ENCODE results near the gene TNFRSF6B.

Gene TNFRSF6B

DNA sequence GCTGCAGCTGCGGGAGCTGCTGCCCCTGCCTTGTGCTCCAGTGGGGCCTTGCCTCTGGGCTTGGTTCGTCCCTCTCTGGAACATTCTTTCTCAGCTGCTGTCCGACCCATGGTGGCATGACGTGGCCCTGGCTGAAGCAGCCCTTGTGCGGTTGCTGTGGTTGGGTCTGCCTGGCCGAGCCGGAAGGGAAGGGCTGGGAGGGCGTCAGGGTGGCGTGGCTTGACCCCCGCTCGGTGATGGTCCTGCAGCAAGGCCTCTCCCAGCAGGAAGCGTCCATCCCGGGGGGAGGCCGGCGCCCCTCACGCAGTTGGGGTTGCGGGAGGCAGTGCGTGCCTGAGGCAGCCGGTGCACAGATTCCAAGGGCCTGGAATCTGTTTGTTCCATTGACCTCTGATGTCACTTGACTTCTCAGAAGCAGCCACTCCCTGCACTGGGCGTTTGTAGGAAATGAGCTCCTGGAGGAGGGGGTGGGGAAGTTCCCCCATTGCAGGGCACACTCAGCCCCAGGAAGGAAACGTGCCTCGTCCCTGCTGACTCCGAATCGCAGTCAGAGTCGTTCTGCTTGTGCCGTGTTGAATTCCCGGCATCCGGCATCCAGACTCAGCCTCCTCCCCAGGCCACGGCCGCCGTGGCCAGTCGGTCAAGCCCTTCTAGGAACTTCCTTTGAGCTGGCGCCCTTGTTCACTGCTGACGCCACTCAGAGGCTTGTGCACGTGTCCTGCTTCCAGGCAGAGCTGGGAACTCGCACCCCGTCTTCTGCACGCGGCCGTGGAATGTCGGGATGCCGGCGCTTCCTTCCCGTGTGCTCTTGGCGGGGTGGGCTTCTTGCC lies 9.7 kb upstream of the TNFRSF6B start:
- no peak overlapping the region for H3K4me3 ChIP-seq (ENCODE audit: low read depth, low read length)
- peak; percentile 91 for DNase-seq (ENCODE audit: low read depth)
- TF ChIP-seq, protein P1, sequence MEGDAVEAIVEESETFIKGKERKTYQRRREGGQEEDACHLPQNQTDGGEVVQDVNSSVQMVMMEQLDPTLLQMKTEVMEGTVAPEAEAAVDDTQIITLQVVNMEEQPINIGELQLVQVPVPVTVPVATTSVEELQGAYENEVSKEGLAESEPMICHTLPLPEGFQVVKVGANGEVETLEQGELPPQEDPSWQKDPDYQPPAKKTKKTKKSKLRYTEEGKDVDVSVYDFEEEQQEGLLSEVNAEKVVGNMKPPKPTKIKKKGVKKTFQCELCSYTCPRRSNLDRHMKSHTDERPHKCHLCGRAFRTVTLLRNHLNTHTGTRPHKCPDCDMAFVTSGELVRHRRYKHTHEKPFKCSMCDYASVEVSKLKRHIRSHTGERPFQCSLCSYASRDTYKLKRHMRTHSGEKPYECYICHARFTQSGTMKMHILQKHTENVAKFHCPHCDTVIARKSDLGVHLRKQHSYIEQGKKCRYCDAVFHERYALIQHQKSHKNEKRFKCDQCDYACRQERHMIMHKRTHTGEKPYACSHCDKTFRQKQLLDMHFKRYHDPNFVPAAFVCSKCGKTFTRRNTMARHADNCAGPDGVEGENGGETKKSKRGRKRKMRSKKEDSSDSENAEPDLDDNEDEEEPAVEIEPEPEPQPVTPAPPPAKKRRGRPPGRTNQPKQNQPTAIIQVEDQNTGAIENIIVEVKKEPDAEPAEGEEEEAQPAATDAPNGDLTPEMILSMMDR (conservative IDR thresholded peaks at IDR 0.05; ENCODE audit: low read depth, low read length), result no peak

DNA sequence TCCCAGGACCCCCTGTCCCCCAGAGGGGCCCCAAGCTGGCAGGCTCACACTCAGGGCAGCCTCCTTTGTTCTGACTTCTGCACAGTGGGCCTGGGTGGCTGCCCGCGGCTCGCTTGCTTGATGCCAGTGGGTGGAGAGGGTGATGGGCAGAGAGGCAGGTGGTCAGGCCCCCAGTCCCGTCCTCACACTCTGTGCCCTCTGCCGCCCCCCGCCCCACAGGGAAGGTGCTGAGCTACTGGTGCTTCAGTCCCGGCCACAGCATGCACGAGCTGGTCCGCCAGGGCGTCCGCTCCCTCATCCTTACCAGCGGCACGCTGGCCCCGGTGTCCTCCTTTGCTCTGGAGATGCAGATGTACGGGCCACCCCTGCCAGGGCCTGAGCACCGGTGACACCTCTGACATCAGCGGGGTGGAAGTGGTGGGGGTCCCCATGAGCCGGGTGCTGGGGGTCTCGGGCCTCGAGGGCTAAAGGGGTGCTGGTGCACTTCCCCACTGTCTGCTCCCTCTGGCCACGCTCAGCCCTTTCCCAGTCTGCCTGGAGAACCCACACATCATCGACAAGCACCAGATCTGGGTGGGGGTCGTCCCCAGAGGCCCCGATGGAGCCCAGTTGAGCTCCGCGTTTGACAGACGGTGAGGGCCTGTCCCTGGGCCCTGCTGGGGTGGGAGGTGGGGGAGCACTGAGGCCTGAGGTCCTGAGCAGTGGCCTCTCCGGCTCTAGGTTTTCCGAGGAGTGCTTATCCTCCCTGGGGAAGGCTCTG lies 8.9 kb upstream of the TNFRSF6B start:
- DNase-seq (ENCODE audit: low read depth), result no peak
- H3K4me3 ChIP-seq (ENCODE audit: low read depth, low read length), result no peak overlapping the region
- TF ChIP-seq, protein P1 (conservative IDR thresholded peaks at IDR 0.05; ENCODE audit: low read depth, low read length), result no peak

DNA sequence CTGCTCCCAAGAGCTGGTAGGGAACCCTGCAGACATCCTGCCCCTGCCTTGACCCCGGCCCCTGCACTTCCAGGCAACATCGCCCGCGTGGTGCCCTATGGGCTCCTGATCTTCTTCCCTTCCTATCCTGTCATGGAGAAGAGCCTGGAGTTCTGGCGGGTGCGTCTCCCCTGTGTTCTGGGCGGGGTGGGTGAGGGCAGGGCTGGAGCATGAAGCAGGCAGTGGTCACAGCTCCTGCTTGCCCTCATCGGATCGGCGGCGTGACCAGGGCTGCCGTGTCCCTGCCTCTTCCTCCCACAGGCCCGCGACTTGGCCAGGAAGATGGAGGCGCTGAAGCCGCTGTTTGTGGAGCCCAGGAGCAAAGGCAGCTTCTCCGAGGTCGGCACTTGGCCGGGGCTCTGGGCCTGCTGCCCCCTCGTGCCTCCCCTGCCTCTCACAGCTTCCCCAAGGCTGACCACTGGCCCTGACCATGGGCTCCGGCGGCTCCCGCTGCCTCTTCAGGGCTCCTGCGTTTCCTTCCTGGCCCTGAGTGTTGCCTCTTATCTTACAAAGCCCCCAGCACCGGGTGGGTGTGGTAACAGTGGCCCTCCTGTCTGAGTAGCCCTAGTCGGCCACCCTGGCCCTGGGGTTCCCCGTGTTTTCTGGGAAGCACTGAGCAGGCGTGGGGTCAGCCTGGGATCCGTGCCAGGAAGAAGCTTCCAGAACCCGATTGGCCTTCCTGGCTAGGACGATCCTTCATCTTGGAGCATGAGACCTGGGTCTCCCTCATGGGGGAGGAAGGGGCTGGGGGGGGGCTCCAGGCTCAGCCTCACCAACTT lies 8.0 kb upstream of the TNFRSF6B start:
- no peak for DNase-seq (ENCODE audit: low read depth)
- TF ChIP-seq, protein P1 (conservative IDR thresholded peaks at IDR 0.05; ENCODE audit: low read depth, low read length), result no peak
- no peak overlapping the region for H3K4me3 ChIP-seq (ENCODE audit: low read depth, low read length)

DNA sequence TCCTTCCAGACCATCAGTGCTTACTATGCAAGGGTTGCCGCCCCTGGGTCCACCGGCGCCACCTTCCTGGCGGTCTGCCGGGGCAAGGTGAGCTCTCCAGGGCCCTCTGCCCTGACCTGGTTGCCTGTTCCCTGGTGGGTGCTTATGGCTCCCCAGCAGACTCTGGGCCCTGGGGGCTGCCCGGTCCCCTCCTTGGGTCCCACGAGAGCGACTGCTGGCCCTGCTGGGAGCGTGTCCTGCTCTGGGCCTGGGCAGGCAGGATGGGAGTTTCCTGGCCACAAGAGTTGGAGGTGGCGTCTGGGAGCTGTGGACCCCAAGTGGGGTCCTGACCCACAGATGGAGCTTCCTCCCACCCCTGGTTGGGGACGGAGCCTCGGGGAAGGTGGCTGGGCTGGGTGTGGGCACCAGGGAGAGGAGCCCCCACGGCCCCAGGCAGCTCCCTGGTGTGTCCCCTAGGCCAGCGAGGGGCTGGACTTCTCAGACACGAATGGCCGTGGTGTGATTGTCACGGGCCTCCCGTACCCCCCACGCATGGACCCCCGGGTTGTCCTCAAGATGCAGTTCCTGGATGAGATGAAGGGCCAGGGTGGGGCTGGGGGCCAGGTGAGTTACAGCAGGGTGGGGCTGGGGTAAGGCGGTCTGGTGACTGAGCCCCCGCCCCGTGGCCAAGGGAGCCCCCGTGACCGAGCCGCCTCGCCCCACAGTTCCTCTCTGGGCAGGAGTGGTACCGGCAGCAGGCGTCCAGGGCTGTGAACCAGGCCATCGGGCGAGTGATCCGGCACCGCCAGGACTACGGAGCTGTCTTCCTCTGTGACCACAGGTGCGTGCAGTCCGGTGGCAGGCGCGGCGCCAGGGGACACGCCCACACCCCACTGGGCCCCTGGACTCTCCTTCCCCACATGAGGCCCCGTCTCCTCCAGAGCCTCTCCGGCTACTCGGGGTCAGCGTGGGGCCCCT lies 7.1 kb upstream of the TNFRSF6B start:
- H3K4me3 ChIP-seq (ENCODE audit: low read depth, low read length), result no peak overlapping the region
- TF ChIP-seq, protein P1 (conservative IDR thresholded peaks at IDR 0.05; ENCODE audit: low read depth, low read length), result no peak
- no peak for DNase-seq (ENCODE audit: low read depth)

DNA sequence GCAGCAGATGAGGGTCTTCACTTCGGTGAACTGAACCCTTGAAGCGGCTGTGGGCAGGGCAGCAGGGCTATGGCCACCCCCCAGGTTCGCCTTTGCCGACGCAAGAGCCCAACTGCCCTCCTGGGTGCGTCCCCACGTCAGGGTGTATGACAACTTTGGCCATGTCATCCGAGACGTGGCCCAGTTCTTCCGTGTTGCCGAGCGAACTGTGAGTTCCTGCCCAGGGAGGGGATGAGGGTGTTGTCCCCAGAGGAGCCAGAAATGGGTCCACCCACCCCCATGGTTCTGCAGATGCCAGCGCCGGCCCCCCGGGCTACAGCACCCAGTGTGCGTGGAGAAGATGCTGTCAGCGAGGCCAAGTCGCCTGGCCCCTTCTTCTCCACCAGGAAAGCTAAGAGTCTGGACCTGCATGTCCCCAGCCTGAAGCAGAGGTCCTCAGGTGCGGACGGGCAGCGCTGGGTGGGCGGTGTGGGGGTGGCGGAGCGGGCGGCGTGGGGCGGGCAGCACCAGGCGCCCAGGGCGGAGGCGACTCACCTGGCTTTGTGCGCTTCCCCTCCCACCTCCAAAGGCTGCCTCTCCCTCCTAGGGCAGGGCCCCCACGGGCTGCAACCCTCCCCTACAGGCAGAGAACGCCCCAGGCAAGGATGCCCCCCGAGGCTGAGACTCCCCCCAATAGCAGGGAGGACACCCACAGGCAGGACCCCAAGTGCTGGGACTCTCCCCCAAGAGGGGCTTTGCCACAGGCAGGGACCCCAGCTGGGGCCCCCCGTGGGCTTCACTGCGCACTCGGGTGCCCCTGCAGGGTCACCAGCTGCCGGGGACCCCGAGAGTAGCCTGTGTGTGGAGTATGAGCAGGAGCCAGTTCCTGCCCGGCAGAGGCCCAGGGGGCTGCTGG lies 6.2 kb upstream of the TNFRSF6B start:
- no peak for DNase-seq (ENCODE audit: low read depth)
- TF ChIP-seq, protein P1 (conservative IDR thresholded peaks at IDR 0.05; ENCODE audit: low read depth, low read length), result no peak
- no peak overlapping the region for H3K4me3 ChIP-seq (ENCODE audit: low read depth, low read length)

Measured in choroid plexus epithelial cell (primary cell).